Cardiac muscle cell (in vitro differentiated cells and primary cell): ENCODE results near the gene HOXC11. TPM values are rescaled to one million over a fixed set of nuclear protein-coding genes. Genes with fewer than 3 reads are reported as not detected.

Source experiments
- DNase-seq, 2 donors: peaks; one replicate each; pipeline versions ENCODE4 v3.0.0 to v3.0.0-alpha.2; 2010 to 2017; ENCODE audit warnings: low read depth in 1 of 2, low spot score in 1 of 2
- H3K27ac ChIP-seq: fragments of 200-600 bp; sonication (generic); 2 replicates; pipeline ENCODE4 v1.5.1; 2016
- H3K27me3 ChIP-seq: fragments of 200-600 bp; sonication (generic); 2 replicates; pipeline ENCODE4 v1.6.0; 2016; ENCODE audit warnings: control low read depth
- H3K36me3 ChIP-seq: fragments of 200-600 bp; sonication (generic); 2 replicates; pipeline ENCODE4 v1.5.1; 2016; ENCODE audit warnings: control low read depth
- H3K4me1 ChIP-seq: fragments of 200-600 bp; sonication (generic); 2 replicates; pipeline ENCODE4 v1.8.1; 2017; ENCODE audit warnings: low read depth, mild to moderate bottlenecking, mixed run types
- H3K4me3 ChIP-seq: fragments of 200-600 bp; sonication (generic); 2 replicates; pipeline ENCODE4 v1.5.1; 2016; ENCODE audit warnings: mild to moderate bottlenecking
- H3K9me3 ChIP-seq: fragments of 200-600 bp; sonication (generic); 2 replicates; pipeline ENCODE4 v1.5.1; 2017; ENCODE audit warnings: low read depth, mild to moderate bottlenecking, control low read depth
- CTCF ChIP-seq: IDR thresholded peaks from 2 replicates; pipeline ENCODE4 v1.5.1; 2012; ENCODE audit warnings: low read depth, mild to moderate bottlenecking, low read length
- polyA plus RNA-seq: library from polyadenylated mRNA; unstranded; fragments of >200 nt; fragmentation: Nextera tagmentation; extraction: Ambion mirVana; gene quantifications from 2 replicates; pipeline ENCODE4 v1.2.1, GENCODE V29; 2016
- total RNA-seq: library from RNA; depleted of rRNA; stranded (reverse); fragments of >200 nt; gene quantifications from 2 replicates; pipeline ENCODE4 v1.2.3, GENCODE V29; 2016

Gene HOXC11
- total and polyA plus RNA-seq, 2 experiments from 2014 or later, result not detected

- Histone ChIP-seq H3K27me3 (peaks cover 100% of the 10 kb centered on the region), H3K36me3 (no peaks in the 10 kb centered on the region), H3K4me3 (no peak overlapping the region), H3K9me3 (no peaks in the 10 kb centered on the region), H3K27ac (no peak overlapping the region), H3K4me1 (no peaks in the 10 kb centered on the region)
- no peak for TF ChIP-seq CTCF
- DNase-seq, result no peak
These were observed 31.3 kb downstream of the HOXC11 start for GRCh38 chr12:54004063-54004840.

GRCh38 chr12:54004841-54005530 is 32.1 kb downstream of the HOXC11 start:
- Histone ChIP-seq H3K4me3 (no peak overlapping the region), H3K9me3 (no peaks in the 10 kb centered on the region), H3K36me3 (no peaks in the 10 kb centered on the region), H3K27me3 (peaks cover 100% of the 10 kb centered on the region), H3K27ac (no peak overlapping the region), H3K4me1 (no peaks in the 10 kb centered on the region)
- no peak for TF ChIP-seq CTCF
- DNase-seq, result no peak

- DNase-seq, result no peak
- H3K4me1 ChIP-seq, result no peaks in the 10 kb centered on the region
- H3K9me3 ChIP-seq, result no peaks in the 10 kb centered on the region
- no peak for TF ChIP-seq CTCF
- H3K27ac ChIP-seq, result no peak overlapping the region
- no peak overlapping the region for H3K4me3 ChIP-seq
- H3K27me3 ChIP-seq, result peaks cover 100% of the 10 kb centered on the region
- H3K36me3 ChIP-seq, result no peaks in the 10 kb centered on the region
These were observed 32.6 kb downstream of the HOXC11 start for GRCh38 chr12:54005531-54005852.

GRCh38 chr12:54005853-54006558 is 33.1 kb downstream of the HOXC11 start:
- H3K27me3 ChIP-seq, result peaks cover 100% of the 10 kb centered on the region
- peak; percentile 84 for TF ChIP-seq CTCF
- DNase-seq, result peak; percentile 85 to 94
- no peak overlapping the region for H3K4me3 ChIP-seq
- H3K9me3 ChIP-seq, result no peaks in the 10 kb centered on the region
- H3K4me1 ChIP-seq, result no peaks in the 10 kb centered on the region
- no peak overlapping the region for H3K27ac ChIP-seq
- H3K36me3 ChIP-seq, result no peaks in the 10 kb centered on the region

GRCh38 chr12:54006559-54007220 is 33.8 kb downstream of the HOXC11 start:
- Histone ChIP-seq H3K27me3 (peaks cover 100% of the 10 kb centered on the region), H3K27ac (no peak overlapping the region), H3K4me1 (no peaks in the 10 kb centered on the region), H3K4me3 (no peak overlapping the region), H3K36me3 (no peaks in the 10 kb centered on the region), H3K9me3 (no peaks in the 10 kb centered on the region)
- no peak for TF ChIP-seq CTCF
- DNase-seq, result no peak
